HepG2 (cell line): ENCODE results near the gene CEP164. TPM values are rescaled to one million over a fixed set of nuclear protein-coding genes. Genes with fewer than 3 reads are reported as not detected.

ENCODE experiments used
- ATAD3A ChIP-seq: sonication (generic); formaldehyde crosslinking; IDR thresholded peaks from 2 replicates; pipeline ENCODE4 v1.4.0; 2020; ENCODE audit warnings: missing genetic modification reagents
- BRCA1 ChIP-seq: sonication (generic); formaldehyde crosslinking; IDR thresholded peaks from 2 replicates; pipeline ENCODE4 v1.4.0; 2020; ENCODE audit warnings: missing genetic modification reagents
- BRD4 ChIP-seq: sonication (generic); formaldehyde crosslinking; IDR thresholded peaks from 2 replicates; pipeline ENCODE4 v1.4.0; 2020; ENCODE audit warnings: missing genetic modification reagents
- CBFB ChIP-seq: sonication (generic); formaldehyde crosslinking; IDR thresholded peaks from 2 replicates; pipeline ENCODE4 v1.4.0; 2020; ENCODE audit warnings: missing genetic modification reagents
- CHCHD3 ChIP-seq: sonication (generic); formaldehyde crosslinking; IDR thresholded peaks from 2 replicates; pipeline ENCODE4 v1.8.0; 2022; ENCODE audit warnings: mild to moderate bottlenecking, missing genetic modification reagents, moderate library complexity
- CTCF ChIP-seq: sonication (generic); formaldehyde crosslinking; IDR thresholded peaks from 2 replicates; pipeline ENCODE4 v1.5.0; 2020; ENCODE audit warnings: mild to moderate bottlenecking, missing genetic modification reagents, moderate library complexity
- FOXA3 ChIP-seq: IDR thresholded peaks from 2 replicates; pipeline ENCODE4 v1.6.1; 2016; ENCODE audit warnings: missing genetic modification reagents, missing compliant biosample characterization
- GFI1 ChIP-seq: sonication (generic); formaldehyde crosslinking; IDR thresholded peaks from 2 replicates; pipeline ENCODE4 v1.5.0; 2020; ENCODE audit warnings: missing genetic modification reagents, mild to moderate bottlenecking, borderline replicate concordance
- NKX3-1 ChIP-seq: sonication (generic); formaldehyde crosslinking; IDR thresholded peaks from 2 replicates; pipeline ENCODE4 v1.5.0; 2020; ENCODE audit warnings: missing genetic modification reagents
- NPAS2 ChIP-seq: sonication (generic); formaldehyde crosslinking; IDR thresholded peaks from 2 replicates; pipeline ENCODE4 v1.8.0; 2022; ENCODE audit warnings: mild to moderate bottlenecking, missing genetic modification reagents, borderline replicate concordance
- SIN3A ChIP-seq: IDR thresholded peaks from 2 replicates; pipeline ENCODE4 v1.6.1; 2011; ENCODE audit warnings: low read depth, mild to moderate bottlenecking, control low read depth, low read length, borderline replicate concordance
- SMAD1 ChIP-seq: sonication (generic); formaldehyde crosslinking; IDR thresholded peaks from 2 replicates; pipeline ENCODE4 v1.4.0; 2020; ENCODE audit warnings: missing genetic modification reagents, low read depth, mild to moderate bottlenecking, borderline replicate concordance
- ZNF101 ChIP-seq: sonication (generic); formaldehyde crosslinking; IDR thresholded peaks from 2 replicates; pipeline ENCODE4 v1.4.0; 2020; ENCODE audit warnings: mild to moderate bottlenecking, low read depth, missing genetic modification reagents, borderline replicate concordance
- ZNF282 ChIP-seq: fragments of 450-650 bp; IDR thresholded peaks from 2 replicates; pipeline ENCODE4 v1.6.1; 2018; ENCODE audit not compliant: partially characterized antibody
- ZNF451 ChIP-seq: sonication (generic); formaldehyde crosslinking; IDR thresholded peaks from 2 replicates; pipeline ENCODE4 v1.5.0; 2020; ENCODE audit warnings: mild to moderate bottlenecking, missing genetic modification reagents
- ZNF574 ChIP-seq: sonication (generic); formaldehyde crosslinking; IDR thresholded peaks from 2 replicates; pipeline ENCODE4 v1.4.0; 2020; ENCODE audit warnings: missing genetic modification reagents
- ZNF646 ChIP-seq: sonication (generic); formaldehyde crosslinking; IDR thresholded peaks from 2 replicates; pipeline ENCODE4 v1.9.0; 2021; ENCODE audit warnings: mild to moderate bottlenecking, missing genetic modification reagents
- ZNF788 ChIP-seq: sonication (generic); formaldehyde crosslinking; IDR thresholded peaks from 2 replicates; pipeline ENCODE4 v1.5.0; 2020; ENCODE audit warnings: mild to moderate bottlenecking, missing genetic modification reagents, borderline replicate concordance
- ZNF792 ChIP-seq: IDR thresholded peaks from 2 replicates; pipeline ENCODE4 v1.6.1; 2016
- polyA plus RNA-seq, 8 experiments: library from polyadenylated mRNA; depleted of rRNA in 3 of 8; stranded (reverse) in 7 of 8; unstranded in 1 of 8; fragments of >200 nt; fragmentation: Illumina TruSeq in 4 of 8; extraction: Trizol in 4 of 8; gene quantifications; 2 replicates each; pipeline versions ENCODE4 v1.2.1 to v1.2.3, GENCODE V29; 2011 to 2016; ENCODE audit warnings: low read depth in 4 of 8, missing spikeins in 1 of 8, mixed read lengths in 1 of 8; ENCODE audit not compliant: insufficient read depth in 1 of 8
- total RNA-seq, 5 experiments: library from RNA; depleted of rRNA; stranded (reverse); fragments of >200 nt; fragmentation: Illumina TruSeq; extraction: Trizol; gene quantifications; 2 replicates each; pipeline ENCODE4 v1.2.3, GENCODE V29; 2016; ENCODE audit warnings: low read depth in 1 of 5

The CEP164 gene
- total and polyA plus RNA-seq, 2 of the 13 experiments (the other 11 are each of a cell fraction or from before 2014, with no cell fraction given), result 11.4 to 15.2 TPM

- TF ChIP-seq FOXA3 (CRISPR knock-in tag), result peak; percentile 35
- 0 out of 2 replicates have a peak, but pooled peaks have one; percentile 49 for TF ChIP-seq BRCA1
- no peak for TF ChIP-seq BRD4 (CRISPR knock-in tag)
- TF ChIP-seq ZNF101 (CRISPR knock-in tag), result no peak
- TF ChIP-seq SMAD1 (CRISPR knock-in tag), result peak; percentile 63; the same call in 1 of the 2 replicates
- peak; percentile 64; the same call in 1 of the 2 replicates for TF ChIP-seq ZNF788
- no peak for TF ChIP-seq CBFB (CRISPR knock-in tag)
- no peak for TF ChIP-seq CHCHD3
- no peak for TF ChIP-seq ZNF282
- 0 out of 2 replicates have a peak, but pooled peaks have one; percentile 71 for TF ChIP-seq GFI1 (CRISPR knock-in tag)
- peak; percentile 39; the same call in 1 of the 2 replicates for TF ChIP-seq SIN3A
- peak; percentile 90 for TF ChIP-seq CTCF
- peak; percentile 99 for TF ChIP-seq ZNF574 (CRISPR knock-in tag)
- no peak for TF ChIP-seq NPAS2 (CRISPR knock-in tag)
- no peak for TF ChIP-seq ZNF451
- TF ChIP-seq ATAD3A (CRISPR knock-in tag), result no peak
- TF ChIP-seq ZNF792, result 0 out of 2 replicates have a peak, but pooled peaks have one; percentile 50
- no peak for TF ChIP-seq ZNF646 (CRISPR knock-in tag)
- TF ChIP-seq NKX3-1 (CRISPR knock-in tag), result no peak
Measured at GRCh38 chr11:117316197-117316961, 11.3 kb upstream of the CEP164 start, which contains the start of gene BACE1 (continued).
